ENCODE measurements around the gene HECTD4. TPM values are rescaled to one million over a fixed set of nuclear protein-coding genes. Genes with fewer than 3 reads are reported as not detected.

Gene HECTD4
- total RNA-seq, 1 experiment from 2014 or later: 51.3 TPM

DNA sequence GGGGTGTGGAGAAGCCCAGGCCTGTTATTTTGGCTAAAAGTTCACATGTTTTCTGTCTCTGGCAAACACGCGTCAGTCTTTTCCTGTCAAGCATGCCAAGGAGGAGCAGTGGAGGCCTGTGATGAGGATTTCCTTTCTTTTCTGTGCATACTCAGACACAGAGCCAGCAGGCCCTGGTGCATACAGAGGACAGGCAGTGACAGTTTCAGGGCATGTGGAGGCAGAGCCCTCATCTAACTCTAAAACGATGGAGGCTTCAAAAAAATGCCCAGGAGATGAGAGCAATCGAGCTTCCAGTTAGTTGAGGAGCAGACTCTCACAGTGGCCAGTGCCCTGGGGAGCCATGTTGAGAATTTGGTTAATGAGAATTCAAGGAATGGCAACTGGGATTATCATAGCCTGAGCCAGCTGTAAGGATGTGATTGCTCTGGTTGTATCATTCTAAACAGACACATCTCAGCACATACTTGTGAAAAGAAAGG lies 190.3 kb downstream of the HECTD4 start:
- no peak overlapping the region for H3K4me3 ChIP-seq (ENCODE audit: low read depth in 2 of 2, low read length in 2 of 2)
- ChIA-PET CTCF (interaction anchor here (0.6 kb wide), 1 partner anchor 314 kb away, joined by 6 read pairs; no protein-coding TSS in a partner anchor), POLR2A (no interaction called here)
- no peaks in the 10 kb centered on the region for H3K9me3 ChIP-seq (ENCODE audit: control insufficient read depth, insufficient read depth, low read depth, low read length)
- BruUV-seq (replicated peaks): no TSS peak
- in situ Hi-C loops (cut with HindIII; ENCODE audit: low pct_unique_long_range_greater_than_20kb, low sequenced_read_pairs): no loop called here
- TF ChIP-seq POLR2AphosphoS5 (IDR thresholded peaks at IDR 0.05; ENCODE audit: low read depth, low read length) (no peak), TCF7L2 (IDR thresholded peaks at IDR 0.05; ENCODE audit: low read depth, low read length) (no peak), SIN3A (IDR thresholded peaks at IDR 0.05; ENCODE audit: borderline replicate concordance, insufficient read depth, low read depth, low read length) (no peak)
- TF ChIP-seq, protein P1, sequence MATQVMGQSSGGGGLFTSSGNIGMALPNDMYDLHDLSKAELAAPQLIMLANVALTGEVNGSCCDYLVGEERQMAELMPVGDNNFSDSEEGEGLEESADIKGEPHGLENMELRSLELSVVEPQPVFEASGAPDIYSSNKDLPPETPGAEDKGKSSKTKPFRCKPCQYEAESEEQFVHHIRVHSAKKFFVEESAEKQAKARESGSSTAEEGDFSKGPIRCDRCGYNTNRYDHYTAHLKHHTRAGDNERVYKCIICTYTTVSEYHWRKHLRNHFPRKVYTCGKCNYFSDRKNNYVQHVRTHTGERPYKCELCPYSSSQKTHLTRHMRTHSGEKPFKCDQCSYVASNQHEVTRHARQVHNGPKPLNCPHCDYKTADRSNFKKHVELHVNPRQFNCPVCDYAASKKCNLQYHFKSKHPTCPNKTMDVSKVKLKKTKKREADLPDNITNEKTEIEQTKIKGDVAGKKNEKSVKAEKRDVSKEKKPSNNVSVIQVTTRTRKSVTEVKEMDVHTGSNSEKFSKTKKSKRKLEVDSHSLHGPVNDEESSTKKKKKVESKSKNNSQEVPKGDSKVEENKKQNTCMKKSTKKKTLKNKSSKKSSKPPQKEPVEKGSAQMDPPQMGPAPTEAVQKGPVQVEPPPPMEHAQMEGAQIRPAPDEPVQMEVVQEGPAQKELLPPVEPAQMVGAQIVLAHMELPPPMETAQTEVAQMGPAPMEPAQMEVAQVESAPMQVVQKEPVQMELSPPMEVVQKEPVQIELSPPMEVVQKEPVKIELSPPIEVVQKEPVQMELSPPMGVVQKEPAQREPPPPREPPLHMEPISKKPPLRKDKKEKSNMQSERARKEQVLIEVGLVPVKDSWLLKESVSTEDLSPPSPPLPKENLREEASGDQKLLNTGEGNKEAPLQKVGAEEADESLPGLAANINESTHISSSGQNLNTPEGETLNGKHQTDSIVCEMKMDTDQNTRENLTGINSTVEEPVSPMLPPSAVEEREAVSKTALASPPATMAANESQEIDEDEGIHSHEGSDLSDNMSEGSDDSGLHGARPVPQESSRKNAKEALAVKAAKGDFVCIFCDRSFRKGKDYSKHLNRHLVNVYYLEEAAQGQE (IDR thresholded peaks at IDR 0.05; ENCODE audit: insufficient read depth in 1 of 2, low read depth in 2 of 2, low read length in 1 of 2): no peak
- TF ChIP-seq, protein P2, sequence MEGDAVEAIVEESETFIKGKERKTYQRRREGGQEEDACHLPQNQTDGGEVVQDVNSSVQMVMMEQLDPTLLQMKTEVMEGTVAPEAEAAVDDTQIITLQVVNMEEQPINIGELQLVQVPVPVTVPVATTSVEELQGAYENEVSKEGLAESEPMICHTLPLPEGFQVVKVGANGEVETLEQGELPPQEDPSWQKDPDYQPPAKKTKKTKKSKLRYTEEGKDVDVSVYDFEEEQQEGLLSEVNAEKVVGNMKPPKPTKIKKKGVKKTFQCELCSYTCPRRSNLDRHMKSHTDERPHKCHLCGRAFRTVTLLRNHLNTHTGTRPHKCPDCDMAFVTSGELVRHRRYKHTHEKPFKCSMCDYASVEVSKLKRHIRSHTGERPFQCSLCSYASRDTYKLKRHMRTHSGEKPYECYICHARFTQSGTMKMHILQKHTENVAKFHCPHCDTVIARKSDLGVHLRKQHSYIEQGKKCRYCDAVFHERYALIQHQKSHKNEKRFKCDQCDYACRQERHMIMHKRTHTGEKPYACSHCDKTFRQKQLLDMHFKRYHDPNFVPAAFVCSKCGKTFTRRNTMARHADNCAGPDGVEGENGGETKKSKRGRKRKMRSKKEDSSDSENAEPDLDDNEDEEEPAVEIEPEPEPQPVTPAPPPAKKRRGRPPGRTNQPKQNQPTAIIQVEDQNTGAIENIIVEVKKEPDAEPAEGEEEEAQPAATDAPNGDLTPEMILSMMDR (IDR thresholded peaks at IDR 0.05): no peak
- intact Hi-C loops (cut with micrococcal nuclease; ENCODE audit: unreplicated experiment): no loop called here
- H3K36me3 ChIP-seq (ENCODE audit: control insufficient read depth, insufficient read depth, low read length): peaks cover 2% of the 10 kb centered on the region; the same call in 1 of the 2 replicates
- H3K27me3 ChIP-seq (ENCODE audit: control insufficient read depth, insufficient read depth, low read length): no peaks in the 10 kb centered on the region
- no peak overlapping the region for H3K27ac ChIP-seq (ENCODE audit: low read length)
- ATAC-seq: no peak
- H3K4me1 ChIP-seq (ENCODE audit: control insufficient read depth, insufficient read depth, low read length): no peaks in the 10 kb centered on the region
- DNase-seq (ENCODE audit: low read depth, low spot score): no peak

DNA sequence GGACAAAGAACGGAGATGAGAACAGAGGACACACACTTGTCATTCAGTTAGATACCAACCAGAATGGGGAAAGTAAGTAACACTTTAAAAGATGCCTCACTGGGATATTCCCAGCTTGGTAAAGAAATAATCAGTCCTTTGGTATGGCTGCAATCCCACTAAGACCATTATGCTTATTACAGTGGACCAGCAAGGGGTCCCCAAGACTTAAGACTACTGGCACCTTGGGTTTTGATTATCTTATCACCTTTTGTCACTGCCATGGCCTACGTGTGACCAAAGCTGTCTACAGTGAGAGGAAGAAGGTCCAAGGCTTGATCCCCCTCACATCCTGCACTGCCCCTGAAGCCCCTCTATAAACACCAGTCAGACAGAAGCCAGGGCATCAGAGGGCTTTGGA lies 191.0 kb downstream of the HECTD4 start:
- ChIA-PET POLR2A (no interaction called here), CTCF (no interaction called here)
- H3K27me3 ChIP-seq (ENCODE audit: control insufficient read depth, insufficient read depth, low read length): no peaks in the 10 kb centered on the region
- H3K36me3 ChIP-seq (ENCODE audit: control insufficient read depth, insufficient read depth, low read length): peaks cover 2% of the 10 kb centered on the region; the same call in 1 of the 2 replicates
- no TSS peak for BruUV-seq (replicated peaks)
- DNase-seq (ENCODE audit: low read depth, low spot score): no peak
- intact Hi-C loops (cut with micrococcal nuclease; ENCODE audit: unreplicated experiment) (no loop called here), in situ Hi-C loops (cut with HindIII; ENCODE audit: low pct_unique_long_range_greater_than_20kb, low sequenced_read_pairs) (no loop called here)
- no peaks in the 10 kb centered on the region for H3K4me1 ChIP-seq (ENCODE audit: control insufficient read depth, insufficient read depth, low read length)
- no peaks in the 10 kb centered on the region for H3K9me3 ChIP-seq (ENCODE audit: control insufficient read depth, insufficient read depth, low read depth, low read length)
- TF ChIP-seq POLR2AphosphoS5 (IDR thresholded peaks at IDR 0.05; ENCODE audit: low read depth, low read length) (no peak), SIN3A (IDR thresholded peaks at IDR 0.05; ENCODE audit: borderline replicate concordance, insufficient read depth, low read depth, low read length) (no peak), TCF7L2 (IDR thresholded peaks at IDR 0.05; ENCODE audit: low read depth, low read length) (no peak)
- TF ChIP-seq, protein P2 (IDR thresholded peaks at IDR 0.05): no peak
- TF ChIP-seq, protein P1 (IDR thresholded peaks at IDR 0.05; ENCODE audit: insufficient read depth in 1 of 2, low read depth in 2 of 2, low read length in 1 of 2): no peak
- ATAC-seq: no peak
- no peak overlapping the region for H3K27ac ChIP-seq (ENCODE audit: low read length)
- H3K4me3 ChIP-seq (ENCODE audit: low read depth in 2 of 2, low read length in 2 of 2): no peak overlapping the region

Data from Panc1 (cell line).